HepG2 (cell line): ENCODE data around the gene TPM2. TPM values are rescaled to one million over a fixed set of nuclear protein-coding genes. Genes with fewer than 3 reads are reported as not detected.
A peak's percentile ranks its signal among the peaks of the same experiment; 100 is the strongest.

ENCODE experiments used
- ATAC-seq: fragments of 200-7000 bp; cut with Tn5 transposase; 3 replicates; pipeline ENCODE4 v1.9.1; 2020; ENCODE audit warnings: mild to moderate bottlenecking, moderate library complexity
- BruUV-seq: library from RNA; stranded (reverse); fragments of 400-500 nt; replicated peaks from 2 replicates; lab custom pipeline; 2021; lab: Mats Ljungman, UMichigan
- CTCF ChIA-PET: fragments of 300-600 bp; formaldehyde crosslinking; extraction: SDS; loops from one replicate; lab custom pipeline; 2021; ENCODE audit warnings: low total read pairs, inconsistent platforms, low intra/inter-chr PET ratio; lab: Yijun Ruan, JAX
- POLR2A ChIA-PET: fragments of 350-600 bp; sonication (Branson Sonifier 250); formaldehyde crosslinking; loops from one replicate; lab custom pipeline; 2020; ENCODE audit warnings: antibody characterized with exemption, inconsistent platforms; lab: Yijun Ruan, JAX
- DNase-seq: peaks from one replicate; pipeline ENCODE4 v3.0.0-alpha.2; 2015; ENCODE audit warnings: low spot score
- FAIRE-seq: peaks from 3 replicates; lab custom pipeline; 2011; peaks lifted over from hg19 to GRCh38; lab: Jason Lieb, UNC
- H2AFZ ChIP-seq: one replicate; pipeline ENCODE4 v1.6.1; 2011; ENCODE audit warnings: low read length, inconsistent platforms
- H3K27ac ChIP-seq: fragments of 300-600 bp; 3 replicates; pipeline ENCODE4 v1.8.0; 2011; ENCODE audit warnings: mixed run types, mild to moderate bottlenecking, mixed read lengths, low read length, inconsistent platforms; ENCODE audit not compliant: insufficient read depth; ENCODE audit errors: extremely low read length
- H3K27me3 ChIP-seq, 2 experiments: fragments of 200-600 bp in 1 of 2; 2 replicates in 1 of 2; 3 replicates in 1 of 2; pipeline versions ENCODE4 v1.6.0 to v1.8.0; 2011; ENCODE audit warnings: low read length in 2 of 2, mild to moderate bottlenecking in 2 of 2, moderate library complexity in 2 of 2, inconsistent platforms in 1 of 2; ENCODE audit not compliant: insufficient read depth in 2 of 2, control insufficient read depth in 1 of 2
- H3K36me3 ChIP-seq, 2 experiments: fragments of 200-600 bp in 1 of 2; replicated peaks in 1 of 2; 2 replicates in 1 of 2; 3 replicates in 1 of 2; pipeline versions ENCODE4 v1.5.1 to v1.8.0; 2011; ENCODE audit warnings: low read length in 2 of 2, inconsistent platforms in 1 of 2; ENCODE audit not compliant: insufficient read depth in 2 of 2, control insufficient read depth in 1 of 2
- H3K4me1 ChIP-seq: 2 replicates; pipeline ENCODE4 v1.5.1; 2012; ENCODE audit warnings: low read length, inconsistent platforms; ENCODE audit not compliant: insufficient read depth
- H3K4me2 ChIP-seq: 2 replicates; pipeline ENCODE4 v1.6.0; 2011; ENCODE audit warnings: low read depth, low read length, inconsistent platforms
- H3K4me3 ChIP-seq, 3 experiments: fragments of 200-600 bp in 1 of 3; sonication (generic), shearing (Covaris generic) in 1 of 3; replicated peaks in 1 of 3; 2 replicates each; pipeline ENCODE4 v1.5.1; 2011 to 2016; ENCODE audit warnings: low read length in 3 of 3, inconsistent platforms in 2 of 3, low read depth in 2 of 3, mild to moderate bottlenecking in 2 of 3, control low read depth in 1 of 3, mixed read lengths in 1 of 3; ENCODE audit not compliant: insufficient read depth in 1 of 3
- H3K79me2 ChIP-seq: one replicate; pipeline ENCODE4 v1.6.1; 2011; ENCODE audit warnings: low read length, inconsistent platforms; ENCODE audit not compliant: insufficient read depth
- H3K9ac ChIP-seq: 2 replicates; pipeline ENCODE4 v1.6.0; 2011; ENCODE audit warnings: mild to moderate bottlenecking, low read depth, low read length, inconsistent platforms; ENCODE audit not compliant: insufficient read depth
- H3K9me3 ChIP-seq: 2 replicates; pipeline ENCODE4 v1.5.1; 2012; ENCODE audit warnings: mild to moderate bottlenecking, low read length
- H4K20me1 ChIP-seq: 2 replicates; pipeline ENCODE4 v1.6.0; 2011; ENCODE audit warnings: inconsistent platforms, mild to moderate bottlenecking, low read length, moderate library complexity; ENCODE audit not compliant: insufficient read depth
- CREB3 ChIP-seq: sonication (generic); formaldehyde crosslinking; IDR thresholded peaks from 2 replicates; pipeline ENCODE4 v1.5.0; 2020; ENCODE audit warnings: missing genetic modification reagents
- NFE2L1 ChIP-seq: sonication (generic); formaldehyde crosslinking; IDR thresholded peaks from 2 replicates; pipeline ENCODE4 v1.4.0; 2020; ENCODE audit warnings: missing genetic modification reagents, mild to moderate bottlenecking, borderline replicate concordance
- PLSCR1 ChIP-seq: sonication (generic); formaldehyde crosslinking; IDR thresholded peaks from 2 replicates; pipeline ENCODE4 v1.5.0; 2020; ENCODE audit warnings: missing genetic modification reagents, mild to moderate bottlenecking, borderline replicate concordance
- PRDM10 ChIP-seq: sonication (generic); formaldehyde crosslinking; IDR thresholded peaks from 2 replicates; pipeline ENCODE4 v1.4.0; 2020; ENCODE audit warnings: low read depth, missing genetic modification reagents
- RAD21 ChIP-seq: fragments of 450-650 bp; formaldehyde crosslinking; IDR thresholded peaks from 2 replicates; pipeline ENCODE4 v1.5.0; 2020; ENCODE audit warnings: mild to moderate bottlenecking
- RXRA ChIP-seq: sonication (generic); formaldehyde crosslinking; IDR thresholded peaks from 2 replicates; pipeline ENCODE4 v1.5.1; 2020; ENCODE audit warnings: missing genetic modification reagents
- SIX1 ChIP-seq: sonication (generic); formaldehyde crosslinking; IDR thresholded peaks from 2 replicates; pipeline ENCODE4 v1.4.0; 2020; ENCODE audit warnings: missing genetic modification reagents, borderline replicate concordance
- ZKSCAN1 ChIP-seq: fragments of 150-350 bp; IDR thresholded peaks from 2 replicates; pipeline ENCODE4 v1.6.1; 2014; ENCODE audit warnings: low read length
- ZMYM3 ChIP-seq: sonication (generic); formaldehyde crosslinking; IDR thresholded peaks from 2 replicates; pipeline ENCODE4 v1.5.1; 2020; ENCODE audit warnings: mild to moderate bottlenecking, missing genetic modification reagents
- ZNF367 ChIP-seq: sonication (generic); formaldehyde crosslinking; IDR thresholded peaks from 2 replicates; pipeline ENCODE4 v1.4.0; 2020; ENCODE audit warnings: missing genetic modification reagents, borderline replicate concordance
- ZNF644 ChIP-seq: IDR thresholded peaks from 2 replicates; pipeline ENCODE4 v1.6.1; 2016; ENCODE audit warnings: low read depth
- ZNF768 ChIP-seq: sonication (generic); formaldehyde crosslinking; IDR thresholded peaks from 2 replicates; pipeline ENCODE4 v1.4.0; 2020; ENCODE audit warnings: missing genetic modification reagents
- ZNF790 ChIP-seq: sonication (generic); formaldehyde crosslinking; IDR thresholded peaks from 2 replicates; pipeline ENCODE4 v1.8.0; 2022; ENCODE audit warnings: missing genetic modification reagents, mild to moderate bottlenecking, borderline replicate concordance
- WGBS: methylation state at CpG from one replicate; pipeline ENCODE4 v1.1.6; 2017; ENCODE audit warnings: low lambda C conversion rate; 5-methylcytosine and 5-hydroxymethylcytosine counted together
- in situ Hi-C: cut with HindIII; loops from 2 replicates; pipeline ENCODE4 v1.10.0; 2017; ENCODE audit warnings: low pct_unique_long_range_greater_than_20kb; ENCODE audit not compliant: extremely low pct_ligation_motif_present
- intact Hi-C: fragments of 100-400 bp; cut with micrococcal nuclease; formaldehyde crosslinking; loops from one replicate; pipeline ENCODE4 v1.10.0; 2022; ENCODE audit not compliant: unreplicated experiment
- polyA plus RNA-seq, 8 experiments: library from polyadenylated mRNA; depleted of rRNA in 3 of 8; stranded (reverse) in 7 of 8; unstranded in 1 of 8; fragments of >200 nt; fragmentation: Illumina TruSeq in 4 of 8; extraction: Trizol in 4 of 8; gene quantifications; 2 replicates each; pipeline versions ENCODE4 v1.2.1 to v1.2.3, GENCODE V29; 2011 to 2016; ENCODE audit warnings: low read depth in 4 of 8, missing spikeins in 1 of 8, mixed read lengths in 1 of 8; ENCODE audit not compliant: insufficient read depth in 1 of 8
- total RNA-seq, 5 experiments: library from RNA; depleted of rRNA; stranded (reverse); fragments of >200 nt; fragmentation: Illumina TruSeq; extraction: Trizol; gene quantifications; 2 replicates each; pipeline ENCODE4 v1.2.3, GENCODE V29; 2016; ENCODE audit warnings: low read depth in 1 of 5

The TPM2 gene
- total and polyA plus RNA-seq, 2 of the 13 experiments (the other 11 are each of a cell fraction or from before 2014, with no cell fraction given) = 3.1 to 10.7 TPM

GRCh38 chr9:35719546-35719945 lies 29.8 kb upstream of the TPM2 start:
- Histone ChIP-seq H3K79me2 (no peaks in the 10 kb centered on the region), H3K4me1 (no peaks in the 10 kb centered on the region), H3K36me3 (peaks cover 66 to 95% of the 10 kb centered on the region in 2 experiments), H3K9me3 (no peaks in the 10 kb centered on the region), H4K20me1 (no peaks in the 10 kb centered on the region), H3K4me3 (no peak overlapping the region), H3K9ac (no peak overlapping the region), H3K4me2 (no peak overlapping the region), H3K27ac (no peak overlapping the region), H2AFZ (no peak overlapping the region), H3K27me3 (no peaks in the 10 kb centered on the region)
- TF ChIP-seq ZNF768 (CRISPR knock-in tag) = no peak
- CTCF ChIA-PET = no interaction called here
- ATAC-seq (no peak), DNase-seq (no peak), FAIRE-seq (no peak)
- in situ Hi-C loops = no loop called here
- POLR2A ChIA-PET = no interaction called here
- intact Hi-C loops = no loop called here
- 98% methylated on average over 4 of the region's 4 CpGs for WGBS
- TSS peak; percentile 20 for BruUV-seq

- Histone ChIP-seq H3K27me3 (no peaks in the 10 kb centered on the region), H3K4me1 (no peaks in the 10 kb centered on the region), H3K9ac (no peak overlapping the region), H3K79me2 (no peaks in the 10 kb centered on the region), H3K27ac (no peak overlapping the region), H3K4me3 (no peak overlapping the region), H3K9me3 (no peaks in the 10 kb centered on the region), H3K4me2 (no peak overlapping the region), H3K36me3 (peaks cover 68 to 95% of the 10 kb centered on the region in 2 experiments), H2AFZ (no peak overlapping the region), H4K20me1 (no peaks in the 10 kb centered on the region)
- BruUV-seq = no TSS peak
- ChIA-PET POLR2A (interaction anchor here (0.9 kb wide), 1 partner anchor 50 kb away, joined by 3 read pairs; no protein-coding TSS in a partner anchor), CTCF (no interaction called here)
- DNase-seq = no peak
- in situ Hi-C loops (no loop called here), intact Hi-C loops (no loop called here)
- no peak for FAIRE-seq
- no peak for ATAC-seq
- 95% methylated on average over 11 of the region's 15 CpGs for WGBS
- TF ChIP-seq CREB3 (no peak), RXRA (no peak), NFE2L1 (CRISPR knock-in tag) (no peak), ZKSCAN1 (no peak), ZNF790 (CRISPR knock-in tag) (no peak), PLSCR1 (CRISPR knock-in tag) (no peak), SIX1 (CRISPR knock-in tag) (no peak), PRDM10 (CRISPR knock-in tag) (no peak), ZMYM3 (no peak), ZNF644 (CRISPR knock-in tag) (no peak), ZNF367 (CRISPR knock-in tag) (no peak), RAD21 (CRISPR knock-in tag) (no peak)
Observed at GRCh38 chr9:35718721-35719511, 29.2 kb upstream of the TPM2 start.
